Stomach smooth muscle (tissue), 2 donors: ENCODE data around the gene FCGR3A.

Source experiments
- H3K27ac ChIP-seq: one replicate; pipeline ENCODE4 v1.7.0; 2013; ENCODE audit warnings: mild to moderate bottlenecking, low read length, inconsistent platforms
- H3K27me3 ChIP-seq, 2 donors: one replicate each; pipeline ENCODE4 v1.7.0; 2013; ENCODE audit warnings: low read length in 2 of 2; ENCODE audit not compliant: insufficient read depth in 2 of 2, control insufficient read depth in 1 of 2
- H3K36me3 ChIP-seq, 2 donors: one replicate each; pipeline ENCODE4 v1.7.0; 2013; ENCODE audit warnings: low read length in 2 of 2; ENCODE audit not compliant: control insufficient read depth in 2 of 2, insufficient read depth in 2 of 2
- H3K4me1 ChIP-seq: one replicate; pipeline ENCODE4 v1.7.0; 2013; ENCODE audit warnings: low read length; ENCODE audit not compliant: control insufficient read depth, insufficient read depth
- H3K4me3 ChIP-seq, 2 donors: one replicate each; pipeline ENCODE4 v1.7.0; 2013; ENCODE audit warnings: low read length in 2 of 2
- H3K9ac ChIP-seq, 2 donors: one replicate each; pipeline ENCODE4 v1.7.0; 2013; ENCODE audit warnings: low read length in 2 of 2, mild to moderate bottlenecking in 1 of 2
- H3K9me3 ChIP-seq, 2 donors: one replicate each; pipeline ENCODE4 v1.7.0; 2013; ENCODE audit warnings: low read length in 2 of 2; ENCODE audit not compliant: control insufficient read depth in 2 of 2
- donor health status: healthy.
- donor health status: Pancreatic carcinoma.

Gene FCGR3A

GRCh38 chr1:161495490-161495889, 54.1 kb downstream of the FCGR3A start:
- Histone ChIP-seq H3K4me3 (no peak overlapping the region), H3K9ac (no peak overlapping the region), H3K36me3 (no peaks in the 10 kb centered on the region), H3K4me1 (no peaks in the 10 kb centered on the region), H3K27me3 (peaks cover 14 to 15% of the 10 kb centered on the region in 2 donors), H3K9me3 (no peaks in the 10 kb centered on the region), H3K27ac (no peak overlapping the region)

GRCh38 chr1:161494091-161494735, 55.4 kb downstream of the FCGR3A start:
- H3K4me3 ChIP-seq, result no peak overlapping the region
- H3K4me1 ChIP-seq, result no peaks in the 10 kb centered on the region
- H3K9ac ChIP-seq, result no peak overlapping the region
- no peaks in the 10 kb centered on the region for H3K9me3 ChIP-seq
- no peak overlapping the region for H3K27ac ChIP-seq
- H3K27me3 ChIP-seq, result peaks cover 11 to 14% of the 10 kb centered on the region in 2 donors
- H3K36me3 ChIP-seq, result no peaks in the 10 kb centered on the region

GRCh38 chr1:161492827-161493226, 56.8 kb downstream of the FCGR3A start:
- Histone ChIP-seq H3K4me1 (no peaks in the 10 kb centered on the region), H3K27ac (no peak overlapping the region), H3K4me3 (no peak overlapping the region), H3K9me3 (no peaks in the 10 kb centered on the region), H3K9ac (no peak overlapping the region), H3K27me3 (peaks cover 14 to 18% of the 10 kb centered on the region in 2 donors), H3K36me3 (no peaks in the 10 kb centered on the region)
